ENCODE results near the gene LHFPL2. TPM values are rescaled to one million over a fixed set of nuclear protein-coding genes. Genes with fewer than 3 reads are reported as not detected.
"Not testable (repeated sequence)": the region's sequence is repeated elsewhere in the genome, so short reads cannot be mapped to it uniquely, and the experiment has no call there.

LHFPL2 gene
- total RNA-seq, 1 experiment from 2014 or later, result 4.8 TPM

GRCh38 chr5:78627766-78628165 is 20.8 kb downstream of the LHFPL2 start:
- Histone ChIP-seq H3K9me2 (replicated peaks; ENCODE audit: insufficient read depth, low read length) (no peaks in the 10 kb centered on the region), H3K4me1 (ENCODE audit: low read length) (no peaks in the 10 kb centered on the region), H3K4me3 (ENCODE audit: low read length) (no peak overlapping the region), H3K9me3 (ENCODE audit: low read length) (no peaks in the 10 kb centered on the region), H3K79me2 (ENCODE audit: low read length) (no peaks in the 10 kb centered on the region), H4K20me1 (ENCODE audit: insufficient read depth, low read depth, low read length) (no peaks in the 10 kb centered on the region), H3K27ac (ENCODE audit: low read length) (no peak overlapping the region), H3K9ac (ENCODE audit: low read length) (no peak overlapping the region), H2AFZ (ENCODE audit: low read length) (no peak overlapping the region), H3K27me3 (ENCODE audit: low read length) (no peaks in the 10 kb centered on the region), H3K4me2 (ENCODE audit: low read depth, low read length, poor library complexity, severe bottlenecking) (no peak overlapping the region), H3K36me3 (ENCODE audit: insufficient read depth, low read length) (no peaks in the 10 kb centered on the region)
- DNase-seq, result no peak

- Histone ChIP-seq H3K4me1 (ENCODE audit: low read length) (no peaks in the 10 kb centered on the region), H3K9me2 (replicated peaks; ENCODE audit: insufficient read depth, low read length) (no peaks in the 10 kb centered on the region), H3K4me3 (ENCODE audit: low read length) (no peak overlapping the region), H3K79me2 (ENCODE audit: low read length) (no peaks in the 10 kb centered on the region), H4K20me1 (ENCODE audit: insufficient read depth, low read depth, low read length) (no peaks in the 10 kb centered on the region), H3K27ac (ENCODE audit: low read length) (no peak overlapping the region), H3K9ac (ENCODE audit: low read length) (no peak overlapping the region), H2AFZ (ENCODE audit: low read length) (no peak overlapping the region), H3K4me2 (ENCODE audit: low read depth, low read length, poor library complexity, severe bottlenecking) (no peak overlapping the region), H3K27me3 (ENCODE audit: low read length) (no peaks in the 10 kb centered on the region), H3K36me3 (ENCODE audit: insufficient read depth, low read length) (no peaks in the 10 kb centered on the region), H3K9me3 (ENCODE audit: low read length) (no peaks in the 10 kb centered on the region)
- DNase-seq, result no peak
Observed at GRCh38 chr5:78627175-78627574, 21.4 kb downstream of the LHFPL2 start.

DNA sequence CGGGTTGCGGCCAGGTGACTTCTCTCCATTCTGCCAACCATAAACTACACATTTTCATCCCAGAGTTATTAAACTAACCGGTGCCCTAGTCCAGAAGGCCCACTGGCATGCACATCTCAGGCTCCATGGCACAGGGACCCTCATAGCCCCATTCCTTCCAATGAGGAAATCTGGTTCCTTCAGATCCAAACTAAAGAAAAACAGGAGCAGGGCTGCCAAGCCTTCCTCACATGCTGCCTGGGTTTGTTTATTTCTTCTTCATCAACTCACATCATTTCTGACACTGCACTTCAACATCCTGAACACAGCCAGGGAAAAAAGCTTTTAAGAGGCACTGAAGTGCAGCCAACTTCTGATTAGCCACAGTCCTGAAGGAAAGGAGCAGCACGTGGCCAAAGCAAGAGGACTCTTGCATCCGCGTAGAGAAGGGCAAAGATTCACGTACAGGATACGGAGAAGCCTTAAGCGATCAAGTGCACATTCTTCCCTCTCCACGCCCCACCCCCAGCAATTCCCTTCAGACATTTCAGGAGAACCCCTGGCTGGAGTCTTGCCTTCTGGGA is 22.5 kb downstream of the LHFPL2 start:
- no peaks in the 10 kb centered on the region for H3K9me2 ChIP-seq (replicated peaks; ENCODE audit: insufficient read depth, low read length)
- H3K27me3 ChIP-seq (ENCODE audit: low read length), result no peaks in the 10 kb centered on the region
- H2AFZ ChIP-seq (ENCODE audit: low read length), result no peak overlapping the region
- no peaks in the 10 kb centered on the region for H3K4me1 ChIP-seq (ENCODE audit: low read length)
- H3K79me2 ChIP-seq (ENCODE audit: low read length), result no peaks in the 10 kb centered on the region
- H4K20me1 ChIP-seq (ENCODE audit: insufficient read depth, low read depth, low read length), result no peaks in the 10 kb centered on the region
- H3K27ac ChIP-seq (ENCODE audit: low read length), result no peak overlapping the region
- H3K4me2 ChIP-seq (ENCODE audit: low read depth, low read length, poor library complexity, severe bottlenecking), result no peak overlapping the region
- no peak for DNase-seq
- no peak overlapping the region for H3K4me3 ChIP-seq (ENCODE audit: low read length)
- no peaks in the 10 kb centered on the region for H3K9me3 ChIP-seq (ENCODE audit: low read length)
- no peaks in the 10 kb centered on the region for H3K36me3 ChIP-seq (ENCODE audit: insufficient read depth, low read length)
- no peak overlapping the region for H3K9ac ChIP-seq (ENCODE audit: low read length)

GRCh38 chr5:78624992-78625391 is 23.6 kb downstream of the LHFPL2 start:
- H3K4me1 ChIP-seq (ENCODE audit: low read length), result no peaks in the 10 kb centered on the region
- H3K4me3 ChIP-seq (ENCODE audit: low read length), result no peak overlapping the region
- no peaks in the 10 kb centered on the region for H3K9me2 ChIP-seq (replicated peaks; ENCODE audit: insufficient read depth, low read length)

DNA sequence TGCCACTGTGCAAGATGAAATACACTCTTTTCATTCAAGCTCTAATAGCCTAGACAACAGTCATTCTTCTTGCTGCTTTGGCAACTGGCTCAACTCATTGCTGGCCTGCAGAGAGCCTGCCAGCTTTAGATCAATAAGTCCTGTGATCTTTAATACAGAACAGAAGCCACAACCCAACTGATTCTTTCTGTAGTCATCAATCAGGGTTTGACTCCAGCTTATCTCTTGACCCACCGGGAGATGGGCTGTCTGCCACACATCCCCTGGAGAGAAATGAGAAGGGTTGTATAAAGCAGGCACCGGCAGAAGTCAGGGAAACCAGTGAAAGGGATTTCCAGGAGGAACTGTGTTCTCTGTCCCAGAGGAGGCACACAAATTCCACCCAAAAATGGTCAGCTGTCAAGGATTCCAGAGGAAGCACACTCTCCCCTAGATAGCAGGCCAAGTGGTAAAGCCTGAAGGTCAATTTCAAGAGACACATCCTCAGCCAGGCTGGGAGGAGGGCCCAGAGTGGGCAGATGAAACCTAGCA is 24.5 kb downstream of the LHFPL2 start:
- Histone ChIP-seq H3K79me2 (ENCODE audit: low read length) (no peaks in the 10 kb centered on the region), H3K4me2 (ENCODE audit: low read depth, low read length, poor library complexity, severe bottlenecking) (no peak overlapping the region), H3K36me3 (ENCODE audit: insufficient read depth, low read length) (no peaks in the 10 kb centered on the region)

More at GRCh38 chr5:78624992-78625391, 23.6 kb downstream of the LHFPL2 start:
- Histone ChIP-seq H3K36me3 (ENCODE audit: insufficient read depth, low read length) (no peaks in the 10 kb centered on the region), H3K4me2 (ENCODE audit: low read depth, low read length, poor library complexity, severe bottlenecking) (no peak overlapping the region), H3K9ac (ENCODE audit: low read length) (no peak overlapping the region), H4K20me1 (ENCODE audit: insufficient read depth, low read depth, low read length) (no peaks in the 10 kb centered on the region), H3K9me3 (ENCODE audit: low read length) (no peaks in the 10 kb centered on the region), H3K27me3 (ENCODE audit: low read length) (no peaks in the 10 kb centered on the region), H3K79me2 (ENCODE audit: low read length) (no peaks in the 10 kb centered on the region), H3K27ac (ENCODE audit: low read length) (no peak overlapping the region), H2AFZ (ENCODE audit: low read length) (no peak overlapping the region)
- no peak for DNase-seq

GRCh38 chr5:78622302-78622971 is 26.1 kb downstream of the LHFPL2 start:
- Histone ChIP-seq H3K4me1 (ENCODE audit: low read length) (no peaks in the 10 kb centered on the region), H3K27me3 (ENCODE audit: low read length) (no peaks in the 10 kb centered on the region), H2AFZ (ENCODE audit: low read length) (no peak overlapping the region), H3K9ac (ENCODE audit: low read length) (no peak overlapping the region), H3K9me3 (ENCODE audit: low read length) (no peaks in the 10 kb centered on the region), H4K20me1 (ENCODE audit: insufficient read depth, low read depth, low read length) (no peaks in the 10 kb centered on the region), H3K79me2 (ENCODE audit: low read length) (no peaks in the 10 kb centered on the region), H3K9me2 (replicated peaks; ENCODE audit: insufficient read depth, low read length) (no peaks in the 10 kb centered on the region), H3K36me3 (ENCODE audit: insufficient read depth, low read length) (no peaks in the 10 kb centered on the region), H3K4me3 (ENCODE audit: low read length) (no peak overlapping the region), H3K27ac (ENCODE audit: low read length) (no peak overlapping the region), H3K4me2 (ENCODE audit: low read depth, low read length, poor library complexity, severe bottlenecking) (no peak overlapping the region)
- DNase-seq, result no peak

More for the DNA sequence above, 24.5 kb downstream of the LHFPL2 start:
- Histone ChIP-seq H3K9me2 (replicated peaks; ENCODE audit: insufficient read depth, low read length) (no peaks in the 10 kb centered on the region), H4K20me1 (ENCODE audit: insufficient read depth, low read depth, low read length) (no peaks in the 10 kb centered on the region), H3K4me1 (ENCODE audit: low read length) (no peaks in the 10 kb centered on the region), H3K4me3 (ENCODE audit: low read length) (no peak overlapping the region), H3K27me3 (ENCODE audit: low read length) (no peaks in the 10 kb centered on the region), H3K9ac (ENCODE audit: low read length) (no peak overlapping the region), H3K27ac (ENCODE audit: low read length) (no peak overlapping the region), H2AFZ (ENCODE audit: low read length) (no peak overlapping the region), H3K9me3 (ENCODE audit: low read length) (no peaks in the 10 kb centered on the region)
- no peak for DNase-seq

GRCh38 chr5:78621291-78621738 is 27.3 kb downstream of the LHFPL2 start:
- no peak for DNase-seq
- Histone ChIP-seq H3K79me2 (ENCODE audit: low read length) (no peaks in the 10 kb centered on the region), H3K27me3 (ENCODE audit: low read length) (no peaks in the 10 kb centered on the region), H3K4me3 (ENCODE audit: low read length) (no peak overlapping the region), H3K9ac (ENCODE audit: low read length) (no peak overlapping the region), H4K20me1 (ENCODE audit: insufficient read depth, low read depth, low read length) (no peaks in the 10 kb centered on the region), H3K4me1 (ENCODE audit: low read length) (no peaks in the 10 kb centered on the region), H3K27ac (ENCODE audit: low read length) (no peak overlapping the region), H3K9me2 (replicated peaks; ENCODE audit: insufficient read depth, low read length) (no peaks in the 10 kb centered on the region), H3K4me2 (ENCODE audit: low read depth, low read length, poor library complexity, severe bottlenecking) (no peak overlapping the region), H2AFZ (ENCODE audit: low read length) (no peak overlapping the region), H3K9me3 (ENCODE audit: low read length) (no peaks in the 10 kb centered on the region), H3K36me3 (ENCODE audit: insufficient read depth, low read length) (no peaks in the 10 kb centered on the region)

DNA sequence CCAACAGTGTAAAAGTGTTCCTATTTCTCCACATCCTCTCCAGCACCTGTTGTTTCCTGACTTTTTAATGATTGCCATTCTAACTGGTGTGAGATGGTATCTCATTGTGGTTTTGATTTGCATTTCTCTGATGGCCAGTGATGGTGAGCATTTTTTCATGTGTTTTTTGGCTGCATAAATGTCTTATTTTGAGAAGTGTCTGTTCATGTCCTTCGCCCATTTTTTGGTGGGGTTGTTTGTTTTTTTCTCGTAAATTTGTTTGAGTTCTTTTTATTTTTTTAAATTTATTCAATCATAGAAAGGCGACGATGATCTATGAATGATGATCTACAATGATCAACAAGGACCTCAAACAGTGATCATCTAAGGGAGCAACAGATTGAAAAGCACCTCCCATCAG is 28.5 kb downstream of the LHFPL2 start:
- H3K27ac ChIP-seq (ENCODE audit: low read length); H3K9ac ChIP-seq (ENCODE audit: low read length); H3K9me3 ChIP-seq (ENCODE audit: low read length): not testable (repeated sequence)

More for the DNA sequence above, 28.5 kb downstream of the LHFPL2 start:
- H3K4me1 ChIP-seq (ENCODE audit: low read length); H4K20me1 ChIP-seq (ENCODE audit: insufficient read depth, low read depth, low read length); H3K79me2 ChIP-seq (ENCODE audit: low read length); H3K4me2 ChIP-seq (ENCODE audit: low read depth, low read length, poor library complexity, severe bottlenecking); H3K9me2 ChIP-seq (replicated peaks; ENCODE audit: insufficient read depth, low read length); H2AFZ ChIP-seq (ENCODE audit: low read length); H3K4me3 ChIP-seq (ENCODE audit: low read length); H3K36me3 ChIP-seq (ENCODE audit: insufficient read depth, low read length); H3K27me3 ChIP-seq (ENCODE audit: low read length); DNase-seq: not testable (repeated sequence)
